ENCODE measurements around the gene TUBB.

The TUBB gene

DNA sequence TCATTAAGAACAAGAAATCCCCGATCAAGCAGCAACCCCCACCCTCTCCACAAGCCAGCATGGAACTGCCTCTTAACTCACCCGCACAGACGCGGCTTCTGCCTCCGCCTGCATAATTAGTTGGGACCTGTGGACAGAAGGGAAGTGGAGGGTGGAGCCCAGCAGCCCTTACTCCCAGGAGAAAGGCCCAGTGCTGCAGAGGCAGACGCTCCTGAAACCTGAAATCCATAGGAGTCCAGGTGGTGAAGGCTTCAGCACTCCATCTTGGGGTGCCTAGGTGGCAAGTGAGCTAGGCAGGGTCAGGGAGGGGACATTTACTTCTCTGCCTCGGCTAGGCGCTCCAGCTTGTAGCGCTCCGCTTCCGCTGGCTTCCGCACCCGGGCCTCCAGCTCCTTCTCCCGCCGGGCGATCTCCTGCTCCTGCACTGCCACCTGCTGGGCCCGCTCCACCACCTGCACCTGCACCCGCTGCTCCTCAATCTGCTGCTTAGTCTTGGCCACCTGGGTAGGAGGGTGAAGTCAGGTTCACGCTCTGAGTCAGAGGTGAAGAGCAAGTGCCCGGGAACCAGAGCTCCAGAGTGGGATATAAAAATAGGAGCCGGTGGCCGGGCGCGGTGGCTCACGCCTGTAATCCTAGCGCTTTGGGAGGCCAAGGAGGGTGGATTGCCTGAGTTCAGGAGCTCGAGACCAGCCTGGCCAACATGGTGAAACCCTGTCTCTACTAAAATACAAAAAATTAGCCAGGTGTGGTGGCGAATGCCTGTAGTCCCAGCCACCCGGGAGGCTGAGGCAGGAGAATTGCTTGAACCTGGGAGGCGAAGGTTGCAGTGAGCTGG lies 10.7 kb downstream of the TUBB start:
- DNase-seq: peak; percentile 92
- in situ Hi-C loops (cut with MboI; ENCODE audit: low pct_unique_long_range_greater_than_20kb, low sequenced_read_pairs): no loop called here

GRCh38 chr6:30732237-30732943 lies 12.2 kb downstream of the TUBB start:
- in situ Hi-C loops (cut with MboI; ENCODE audit: low pct_unique_long_range_greater_than_20kb, low sequenced_read_pairs): no loop called here
- DNase-seq: no peak

DNA sequence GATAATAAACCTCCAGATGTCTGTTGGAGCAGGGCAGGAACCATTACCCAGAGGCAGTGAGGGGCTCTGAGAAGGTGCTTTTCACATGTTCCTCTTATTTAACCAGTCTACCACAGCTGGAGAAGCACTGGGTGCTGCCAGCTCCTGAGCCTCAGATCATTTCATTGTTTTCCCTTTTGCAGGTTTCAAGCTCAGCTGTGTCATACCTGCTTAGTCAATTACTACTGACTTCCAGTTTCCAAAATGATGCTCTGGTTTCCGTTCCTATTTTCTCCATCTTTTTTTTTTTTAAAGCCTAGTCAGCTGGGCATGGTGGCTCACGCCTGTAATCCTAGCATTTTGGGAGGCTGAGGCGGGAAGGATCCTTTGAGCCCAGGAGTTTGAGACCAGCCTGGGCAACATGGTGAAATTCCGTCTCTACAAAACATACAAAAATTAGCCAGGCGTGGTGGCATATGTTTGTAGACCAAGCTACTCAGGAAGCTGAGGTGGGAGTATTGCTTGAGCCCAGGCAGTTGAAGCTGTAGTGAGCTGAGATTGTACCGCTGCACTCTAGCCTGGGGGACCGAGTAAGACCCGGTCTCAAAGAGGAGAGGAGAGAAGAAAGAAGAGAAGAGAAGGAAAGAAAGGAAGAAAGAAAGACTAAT lies 15.6 kb downstream of the TUBB start:
- no peak for DNase-seq
- in situ Hi-C loops (cut with MboI; ENCODE audit: low pct_unique_long_range_greater_than_20kb, low sequenced_read_pairs): no loop called here

GRCh38 chr6:30738532-30738931 lies 18.4 kb downstream of the TUBB start:
- in situ Hi-C loops (cut with MboI; ENCODE audit: low pct_unique_long_range_greater_than_20kb, low sequenced_read_pairs): no loop called here
- no peak for DNase-seq

DNA sequence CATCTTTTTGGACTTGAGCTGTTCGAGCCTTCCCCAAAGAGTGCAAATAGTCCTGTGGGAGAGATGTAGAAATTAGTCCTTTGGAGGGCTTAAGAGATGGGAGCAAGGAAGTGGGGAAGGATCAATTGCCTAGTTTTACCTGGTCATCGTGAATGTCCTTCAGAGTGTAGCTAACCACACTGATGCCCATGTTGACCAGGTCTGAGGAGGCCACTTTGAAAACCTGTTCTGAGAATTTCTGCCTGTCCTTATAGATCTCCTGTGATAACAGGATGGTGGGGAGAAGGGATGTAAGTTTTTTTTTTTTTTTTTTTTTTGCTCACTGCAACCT lies 20.4 kb downstream of the TUBB start:
- DNase-seq: no peak
- in situ Hi-C loops (cut with MboI; ENCODE audit: low pct_unique_long_range_greater_than_20kb, low sequenced_read_pairs): no loop called here

DNA sequence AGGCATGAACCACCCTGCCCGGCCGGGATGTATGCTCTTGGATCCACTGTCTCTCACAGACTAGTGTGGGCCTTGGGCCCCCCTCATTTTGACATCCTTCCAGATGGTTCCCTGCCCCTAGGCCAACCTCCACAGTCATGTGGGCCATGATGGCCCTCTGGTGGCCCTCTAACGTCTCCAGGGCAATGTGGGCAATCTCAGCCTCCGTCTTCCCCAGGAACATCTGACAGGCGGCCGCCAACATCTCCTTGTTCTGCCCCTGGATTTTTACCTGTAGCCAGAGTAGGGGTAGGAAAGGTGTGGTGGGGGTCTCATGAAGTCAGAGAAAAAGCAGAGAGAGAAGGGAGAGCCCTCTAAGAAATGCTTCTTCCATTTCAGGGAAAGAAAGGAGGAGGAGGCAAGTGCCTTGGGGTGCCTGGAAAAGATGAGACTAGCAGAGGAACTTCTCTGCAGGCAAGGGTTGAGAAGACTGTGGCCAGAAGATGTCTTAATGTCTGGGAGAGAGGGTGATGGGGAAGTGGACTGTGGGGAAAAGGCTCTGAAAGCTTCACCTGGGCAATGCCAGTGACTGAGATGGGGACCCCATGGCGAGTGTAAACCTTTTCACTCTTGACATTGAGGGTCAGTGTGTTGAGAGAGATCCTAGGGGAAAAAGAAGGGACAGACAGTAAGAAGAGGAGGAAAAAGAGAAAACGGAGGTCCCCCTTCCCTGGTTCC lies 21.1 kb downstream of the TUBB start:
- in situ Hi-C loops (cut with MboI; ENCODE audit: low pct_unique_long_range_greater_than_20kb, low sequenced_read_pairs): no loop called here
- DNase-seq: no peak

- in situ Hi-C loops (cut with MboI; ENCODE audit: low pct_unique_long_range_greater_than_20kb, low sequenced_read_pairs): no loop called here
- no peak for DNase-seq
These were observed 21.7 kb downstream of the TUBB start for GRCh38 chr6:30741789-30742315.

- in situ Hi-C loops (cut with MboI; ENCODE audit: low pct_unique_long_range_greater_than_20kb, low sequenced_read_pairs): no loop called here
- peak; percentile 94 for DNase-seq
These were observed 22.4 kb downstream of the TUBB start, which contains the start of gene FLOT1 for GRCh38 chr6:30742316-30743098. FLOT1 (minus strand) TSS chr6:30742687; CDS start chr6:30742189, 498 bp downstream.

DNA sequence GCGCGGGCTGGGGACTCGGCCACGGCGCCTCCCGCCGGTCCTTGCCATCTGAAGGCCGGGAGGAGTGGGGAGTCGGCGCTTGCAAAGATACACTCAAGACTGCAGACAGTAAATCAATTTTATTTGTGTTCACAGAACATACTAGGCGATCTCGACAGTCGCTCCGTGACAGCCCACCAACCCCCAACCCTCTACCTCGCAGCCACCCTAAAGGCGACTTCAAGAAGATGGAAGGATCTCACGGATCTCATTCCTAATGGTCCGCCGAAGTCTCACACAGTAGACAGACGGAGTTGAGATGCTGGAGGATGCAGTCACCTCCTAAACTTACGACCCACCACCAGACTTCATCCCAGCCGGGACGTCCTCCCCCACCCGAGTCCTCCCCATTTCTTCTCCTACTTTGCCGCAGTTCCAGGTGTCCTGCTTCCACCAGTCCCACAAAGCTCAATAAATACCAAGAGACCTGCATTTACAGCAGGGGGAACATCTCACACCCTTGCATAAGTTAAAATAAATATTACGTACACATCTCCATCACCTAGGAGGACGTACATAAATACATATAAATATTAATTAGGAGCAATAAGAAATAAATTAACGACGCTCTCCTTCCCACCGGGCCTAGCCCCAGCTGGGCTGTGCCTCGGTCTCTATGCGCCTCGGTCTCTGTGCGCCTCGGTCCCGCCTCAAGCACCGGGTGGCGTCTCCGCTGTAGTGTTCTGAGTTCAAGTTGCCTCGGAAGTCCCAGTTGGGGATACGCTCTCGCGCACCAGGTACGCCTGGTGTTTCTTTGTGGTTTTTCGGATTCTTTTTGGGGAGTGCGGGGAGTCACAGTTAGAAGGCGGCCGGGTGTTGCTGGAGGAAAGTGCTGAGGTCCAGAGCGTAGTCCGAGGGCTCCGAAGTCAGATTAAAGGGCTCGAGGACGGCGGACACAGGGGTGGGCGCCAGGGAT lies 23.2 kb downstream of the TUBB start:
- no peak for DNase-seq
- in situ Hi-C loops (cut with MboI; ENCODE audit: low pct_unique_long_range_greater_than_20kb, low sequenced_read_pairs): no loop called here

- in situ Hi-C loops (cut with MboI; ENCODE audit: low pct_unique_long_range_greater_than_20kb, low sequenced_read_pairs): no loop called here
- peak; percentile 72 for DNase-seq
These were observed 24.1 kb downstream of the TUBB start, which contains the start of gene IER3 for GRCh38 chr6:30744054-30744805. IER3 (minus strand) TSS chr6:30744547; CDS start chr6:30744518, 29 bp downstream.

DNA sequence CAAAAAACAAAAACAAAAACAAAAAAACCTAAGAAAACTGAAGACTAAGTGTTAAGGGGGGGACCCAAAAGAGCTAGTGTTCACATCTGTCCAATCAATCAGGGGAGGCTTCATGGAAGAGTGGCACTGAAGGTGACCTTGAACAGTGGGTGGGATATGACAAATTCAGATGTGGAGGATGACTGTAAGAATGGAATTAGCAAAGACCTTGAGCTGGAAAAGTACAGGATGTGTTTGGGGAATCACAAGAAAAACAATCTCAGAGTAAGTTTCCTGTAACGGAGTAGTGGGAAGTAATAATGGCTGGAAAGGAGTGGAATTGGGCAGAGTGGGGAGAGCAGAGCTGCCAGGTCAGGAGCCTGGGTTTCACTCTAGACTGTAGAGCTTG lies 27.1 kb downstream of the TUBB start:
- in situ Hi-C loops (cut with MboI; ENCODE audit: low pct_unique_long_range_greater_than_20kb, low sequenced_read_pairs): no loop called here
- no peak for DNase-seq

DNA sequence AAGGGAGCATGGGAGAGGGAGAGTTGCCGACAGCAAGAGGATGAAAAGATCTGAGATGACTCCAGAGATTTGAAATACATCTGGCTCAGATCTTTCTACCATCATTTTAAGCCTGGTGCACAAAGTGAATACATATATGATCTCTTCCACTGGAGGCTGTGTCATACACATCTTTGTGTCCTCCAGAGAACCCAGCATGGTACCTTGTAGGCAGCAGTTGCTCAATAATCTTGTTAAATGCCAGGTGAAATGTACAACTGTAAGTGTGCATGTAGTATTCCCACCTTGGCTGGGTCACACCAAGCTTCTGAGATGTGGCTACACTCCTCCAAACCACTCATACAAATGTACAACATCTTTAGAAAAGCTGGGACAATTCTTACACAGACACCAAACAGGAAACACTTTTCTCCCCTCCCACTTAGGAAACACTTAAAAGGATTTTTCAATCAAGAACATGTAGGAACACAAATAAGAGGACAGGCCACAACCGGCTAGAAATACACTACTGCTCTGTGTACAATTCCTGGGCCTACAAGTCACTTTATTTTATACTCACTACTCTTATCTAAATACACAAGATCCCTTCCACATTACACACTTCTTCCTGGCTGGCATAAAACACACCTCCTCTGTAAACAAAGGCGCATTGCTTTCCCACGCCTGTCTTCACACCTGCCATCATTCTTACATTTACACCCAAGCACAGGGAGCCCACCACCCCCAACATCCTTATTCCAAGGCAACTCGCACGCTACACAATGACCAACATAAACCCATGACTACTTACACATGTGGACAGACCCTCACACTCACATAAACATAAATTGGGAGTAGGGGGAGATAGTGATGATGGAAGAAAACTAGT lies 28.0 kb downstream of the TUBB start:
- in situ Hi-C loops (cut with MboI; ENCODE audit: low pct_unique_long_range_greater_than_20kb, low sequenced_read_pairs): no loop called here
- no peak for DNase-seq

DNA sequence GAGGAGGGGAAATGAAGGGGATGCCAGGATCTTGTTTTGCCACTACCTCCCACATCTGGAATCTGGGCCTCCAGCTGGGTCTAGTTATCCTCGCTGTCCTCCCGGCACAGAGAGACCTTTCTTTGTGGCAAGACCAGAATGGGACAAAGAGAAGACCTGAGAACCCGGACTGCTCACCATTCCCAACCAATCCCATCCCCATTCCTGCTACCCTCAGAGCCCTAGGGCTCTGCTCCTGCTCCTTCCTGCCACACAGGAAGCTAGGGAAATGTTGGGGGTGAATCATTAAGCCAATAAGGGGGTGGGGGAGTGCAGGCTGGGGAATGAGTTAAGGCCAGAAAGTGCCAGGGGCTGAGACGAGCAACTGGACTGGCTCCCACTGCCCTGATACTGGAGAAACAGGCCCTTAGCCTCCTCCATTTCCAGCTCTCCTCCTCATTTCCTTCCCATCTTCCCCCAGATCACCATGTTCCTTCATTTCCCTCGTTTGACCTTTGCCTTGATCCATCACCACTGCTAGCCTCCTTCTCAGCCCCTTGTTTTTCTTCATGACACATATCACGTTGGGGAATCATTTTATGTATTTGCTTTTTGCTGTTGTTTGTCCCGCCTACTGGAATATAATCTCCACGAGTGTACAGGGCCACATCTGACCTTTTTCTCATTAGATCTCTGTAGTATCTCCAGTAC lies 28.8 kb downstream of the TUBB start:
- in situ Hi-C loops (cut with MboI; ENCODE audit: low pct_unique_long_range_greater_than_20kb, low sequenced_read_pairs): no loop called here
- no peak for DNase-seq

DNA sequence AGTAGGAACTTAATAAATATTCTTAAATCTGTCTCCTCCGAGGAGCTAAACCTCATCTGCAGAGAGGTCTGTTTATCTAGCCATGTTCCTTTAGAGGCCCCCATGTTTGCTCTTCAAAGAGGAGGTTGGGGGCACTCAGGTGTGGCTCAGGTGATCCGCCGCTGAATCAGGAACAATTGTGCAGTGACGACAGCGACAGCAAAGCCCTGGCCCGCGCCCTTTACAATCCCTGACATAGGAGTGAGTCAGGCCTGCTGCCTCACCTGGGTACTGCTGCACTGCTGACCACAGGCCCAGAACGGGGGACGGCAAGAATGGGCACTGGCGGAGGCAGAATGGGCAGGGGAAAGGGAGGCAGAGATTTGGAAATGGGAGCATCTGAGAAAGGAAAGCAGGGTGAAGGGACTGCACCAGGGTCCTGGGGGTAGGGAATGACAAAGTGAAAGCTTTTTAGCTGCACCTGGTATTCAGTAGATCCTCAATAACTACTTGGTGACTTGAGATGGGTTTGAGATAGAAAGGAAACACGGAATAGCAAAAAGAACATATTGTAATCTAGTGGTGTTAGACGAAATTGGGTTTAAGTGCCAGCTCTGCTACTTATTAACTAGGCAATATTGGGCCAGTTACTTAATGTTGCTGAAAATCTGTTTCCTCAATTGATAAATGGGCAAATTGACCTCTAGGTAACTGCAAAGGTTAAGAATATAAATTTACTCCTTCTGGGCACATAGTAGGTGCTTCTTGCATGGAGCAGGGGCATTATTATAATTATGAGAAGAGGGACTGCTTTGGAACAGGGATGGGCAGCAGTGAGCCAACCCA lies 29.6 kb downstream of the TUBB start:
- in situ Hi-C loops (cut with MboI; ENCODE audit: low pct_unique_long_range_greater_than_20kb, low sequenced_read_pairs): no loop called here
- DNase-seq: no peak

GRCh38 chr6:30750379-30750668 lies 30.2 kb downstream of the TUBB start:
- no peak for DNase-seq
- in situ Hi-C loops (cut with MboI; ENCODE audit: low pct_unique_long_range_greater_than_20kb, low sequenced_read_pairs): no loop called here
